Gastrocnemius medialis (tissue), 4 donors: Measurements from ENCODE around the gene TNFAIP8.

Experiments used
- POLR2A ChIP-seq, 2 donors: fragments of 450-650 bp; IDR thresholded peaks; one replicate each; pipeline ENCODE4 v1.6.1; 2017; ENCODE audit warnings: antibody characterized with exemption in 2 of 2, mild to moderate bottlenecking in 2 of 2, moderate library complexity in 2 of 2
- TF ChIP-seq, protein P1 (sequence below), 5 experiments: fragments of 450-650 bp in 3 of 5; fragments of 200-600 bp in 2 of 5; sonication (generic) in 2 of 5; IDR thresholded peaks in 4 of 5; conservative IDR thresholded peaks in 1 of 5; 1 replicate in 4 of 5; 2 replicates in 1 of 5; pipeline ENCODE4 v1.5.1; 2016 to 2019; ENCODE audit warnings: antibody characterized with exemption in 5 of 5, mild to moderate bottlenecking in 3 of 5, moderate library complexity in 3 of 5

DNA sequence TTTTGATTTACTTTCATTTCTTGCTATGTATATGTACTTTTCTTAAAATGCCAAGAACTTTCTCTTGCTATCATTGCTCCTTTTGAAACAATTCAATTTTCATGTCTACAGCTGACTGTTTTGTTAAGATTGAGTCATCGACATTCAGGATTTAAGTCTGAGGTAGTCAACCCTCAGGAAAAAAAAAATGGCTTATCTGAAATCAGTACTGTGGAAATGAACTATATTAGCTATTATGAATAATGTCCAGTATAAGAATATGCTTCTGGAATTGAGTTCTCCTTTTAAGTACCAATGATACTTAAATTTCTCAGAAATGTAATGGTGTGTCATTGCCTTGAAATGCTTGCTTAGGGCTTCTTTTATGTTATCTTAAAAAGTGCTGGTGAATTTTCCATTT lies 37.9 kb downstream of the TNFAIP8 start:
- TF ChIP-seq, protein P1, sequence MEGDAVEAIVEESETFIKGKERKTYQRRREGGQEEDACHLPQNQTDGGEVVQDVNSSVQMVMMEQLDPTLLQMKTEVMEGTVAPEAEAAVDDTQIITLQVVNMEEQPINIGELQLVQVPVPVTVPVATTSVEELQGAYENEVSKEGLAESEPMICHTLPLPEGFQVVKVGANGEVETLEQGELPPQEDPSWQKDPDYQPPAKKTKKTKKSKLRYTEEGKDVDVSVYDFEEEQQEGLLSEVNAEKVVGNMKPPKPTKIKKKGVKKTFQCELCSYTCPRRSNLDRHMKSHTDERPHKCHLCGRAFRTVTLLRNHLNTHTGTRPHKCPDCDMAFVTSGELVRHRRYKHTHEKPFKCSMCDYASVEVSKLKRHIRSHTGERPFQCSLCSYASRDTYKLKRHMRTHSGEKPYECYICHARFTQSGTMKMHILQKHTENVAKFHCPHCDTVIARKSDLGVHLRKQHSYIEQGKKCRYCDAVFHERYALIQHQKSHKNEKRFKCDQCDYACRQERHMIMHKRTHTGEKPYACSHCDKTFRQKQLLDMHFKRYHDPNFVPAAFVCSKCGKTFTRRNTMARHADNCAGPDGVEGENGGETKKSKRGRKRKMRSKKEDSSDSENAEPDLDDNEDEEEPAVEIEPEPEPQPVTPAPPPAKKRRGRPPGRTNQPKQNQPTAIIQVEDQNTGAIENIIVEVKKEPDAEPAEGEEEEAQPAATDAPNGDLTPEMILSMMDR (IDR thresholded peaks at IDR 0.05 in 4 of 5, conservative IDR thresholded peaks at IDR 0.05 in 1 of 5), result no peak
- no peak for TF ChIP-seq POLR2A (IDR thresholded peaks at IDR 0.05)
